SU-DHL-6 (cell line): Measurements from ENCODE around the gene RAB9A.

Source experiments
- H2AFZ ChIP-seq: fragments of 200-600 bp; sonication (generic); 2 replicates; pipeline ENCODE4 v1.6.1; 2014; ENCODE audit warnings: low read depth, mild to moderate bottlenecking, moderate library complexity, mixed read lengths, antibody characterized with exemption, low read length; ENCODE audit not compliant: severe bottlenecking
- H3F3A ChIP-seq: fragments of 200-600 bp; shearing (Covaris generic); 2 replicates; pipeline ENCODE4 v1.6.0; 2016; ENCODE audit warnings: antibody characterized with exemption, mild to moderate bottlenecking; ENCODE audit not compliant: insufficient read depth
- H3K27ac ChIP-seq: fragments of 200-600 bp; sonication (generic); 2 replicates; pipeline ENCODE4 v1.5.1; 2016; ENCODE audit warnings: low read depth, mild to moderate bottlenecking, low read length, moderate library complexity, mixed read lengths
- H3K27me3 ChIP-seq: fragments of 200-600 bp; sonication (generic), shearing (Covaris generic); 2 replicates; pipeline ENCODE4 v1.6.0; 2014; ENCODE audit warnings: mild to moderate bottlenecking, low read length
- H3K36me3 ChIP-seq: fragments of 200-600 bp; sonication (generic); 2 replicates; pipeline ENCODE4 v1.6.1; 2014; ENCODE audit warnings: mild to moderate bottlenecking, low read length, mixed read lengths
- H3K4me2 ChIP-seq: fragments of 300-600, 200-600 bp; shearing (Covaris generic), sonication (generic); 2 replicates; pipeline ENCODE4 v1.6.0; 2014; ENCODE audit warnings: low read length, low read depth, mild to moderate bottlenecking; ENCODE audit not compliant: poor library complexity, severe bottlenecking
- H3K4me3 ChIP-seq: fragments of 200-600 bp; sonication (generic); 2 replicates; pipeline ENCODE4 v1.5.1; 2014; ENCODE audit warnings: antibody characterized with exemption, low read length, mild to moderate bottlenecking, mixed read lengths; ENCODE audit not compliant: insufficient read depth, poor library complexity, severe bottlenecking
- H3K79me2 ChIP-seq: fragments of 200-600 bp; sonication (generic); 2 replicates; pipeline ENCODE4 v1.6.1; 2014; ENCODE audit warnings: mild to moderate bottlenecking, low read length, moderate library complexity; ENCODE audit not compliant: insufficient read depth
- H3K9ac ChIP-seq: fragments of 200-600 bp; sonication (generic); 2 replicates; pipeline ENCODE4 v1.7.0; 2014; ENCODE audit warnings: mild to moderate bottlenecking, low read length
- H3K9me2 ChIP-seq: fragments of 200-600 bp; sonication (generic); replicated peaks from 2 replicates; pipeline ENCODE4 v1.6.1; 2014; ENCODE audit warnings: low read length; ENCODE audit not compliant: insufficient read depth
- H3K9me3 ChIP-seq: fragments of 200-600 bp; sonication (generic); 2 replicates; pipeline ENCODE4 v1.6.1; 2014; ENCODE audit warnings: low read length, mixed read lengths; ENCODE audit not compliant: insufficient read depth
- H4K20me1 ChIP-seq: fragments of 200-600 bp; sonication (generic); 2 replicates; pipeline ENCODE4 v1.6.1; 2014; ENCODE audit warnings: low read depth, mild to moderate bottlenecking, antibody characterized with exemption, low read length, moderate library complexity, mixed read lengths
- EZH2phosphoT487 ChIP-seq: fragments of 200-600 bp; sonication (generic), shearing (Covaris generic); conservative IDR thresholded peaks from 2 replicates; pipeline ENCODE4 v1.6.1; 2018; ENCODE audit warnings: mild to moderate bottlenecking, antibody characterized with exemption, low read length, moderate library complexity, mixed read lengths
- TF ChIP-seq, protein P1 (sequence below): fragments of 200-600 bp; sonication (generic); IDR thresholded peaks from one replicate; pipeline ENCODE4 v1.5.1; 2017; ENCODE audit warnings: antibody characterized with exemption, mild to moderate bottlenecking, low read length, moderate library complexity; ENCODE audit not compliant: insufficient read depth, poor library complexity, severe bottlenecking

Gene RAB9A

DNA sequence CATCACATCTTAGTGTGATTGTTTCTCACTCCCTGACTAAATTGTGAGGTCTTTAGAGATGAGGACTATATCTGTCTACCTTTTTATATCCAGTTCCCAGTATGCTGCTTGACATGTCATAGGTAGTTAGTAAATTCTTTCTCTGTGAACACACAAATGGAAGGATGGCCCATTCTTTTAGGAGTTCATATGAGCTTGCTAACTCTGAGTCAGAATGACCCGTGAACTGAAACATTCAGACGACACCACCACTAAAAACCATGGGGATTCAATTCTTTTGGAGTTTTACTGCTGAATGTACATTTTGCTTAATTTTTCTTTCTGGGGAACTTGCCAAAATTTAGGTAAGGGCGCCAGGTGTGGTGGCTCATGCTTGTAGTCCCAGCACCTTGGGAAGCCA, 59.6 kb downstream of the RAB9A start:
- Histone ChIP-seq H3K9me2 (no peaks in the 10 kb centered on the region), H3K36me3 (peaks cover 7% of the 10 kb centered on the region; the same call in 1 of the 2 replicates), H3K9ac (no peak overlapping the region), H3F3A (no peaks in the 10 kb centered on the region), H4K20me1 (no peaks in the 10 kb centered on the region), H3K27me3 (no peaks in the 10 kb centered on the region), H2AFZ (no peak overlapping the region), H3K4me3 (no peak overlapping the region), H3K79me2 (no peaks in the 10 kb centered on the region), H3K27ac (no peak overlapping the region), H3K9me3 (no peaks in the 10 kb centered on the region), H3K4me2 (no peak overlapping the region)
- TF ChIP-seq, protein P1, sequence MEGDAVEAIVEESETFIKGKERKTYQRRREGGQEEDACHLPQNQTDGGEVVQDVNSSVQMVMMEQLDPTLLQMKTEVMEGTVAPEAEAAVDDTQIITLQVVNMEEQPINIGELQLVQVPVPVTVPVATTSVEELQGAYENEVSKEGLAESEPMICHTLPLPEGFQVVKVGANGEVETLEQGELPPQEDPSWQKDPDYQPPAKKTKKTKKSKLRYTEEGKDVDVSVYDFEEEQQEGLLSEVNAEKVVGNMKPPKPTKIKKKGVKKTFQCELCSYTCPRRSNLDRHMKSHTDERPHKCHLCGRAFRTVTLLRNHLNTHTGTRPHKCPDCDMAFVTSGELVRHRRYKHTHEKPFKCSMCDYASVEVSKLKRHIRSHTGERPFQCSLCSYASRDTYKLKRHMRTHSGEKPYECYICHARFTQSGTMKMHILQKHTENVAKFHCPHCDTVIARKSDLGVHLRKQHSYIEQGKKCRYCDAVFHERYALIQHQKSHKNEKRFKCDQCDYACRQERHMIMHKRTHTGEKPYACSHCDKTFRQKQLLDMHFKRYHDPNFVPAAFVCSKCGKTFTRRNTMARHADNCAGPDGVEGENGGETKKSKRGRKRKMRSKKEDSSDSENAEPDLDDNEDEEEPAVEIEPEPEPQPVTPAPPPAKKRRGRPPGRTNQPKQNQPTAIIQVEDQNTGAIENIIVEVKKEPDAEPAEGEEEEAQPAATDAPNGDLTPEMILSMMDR: no peak
- TF ChIP-seq EZH2phosphoT487: no peak

DNA sequence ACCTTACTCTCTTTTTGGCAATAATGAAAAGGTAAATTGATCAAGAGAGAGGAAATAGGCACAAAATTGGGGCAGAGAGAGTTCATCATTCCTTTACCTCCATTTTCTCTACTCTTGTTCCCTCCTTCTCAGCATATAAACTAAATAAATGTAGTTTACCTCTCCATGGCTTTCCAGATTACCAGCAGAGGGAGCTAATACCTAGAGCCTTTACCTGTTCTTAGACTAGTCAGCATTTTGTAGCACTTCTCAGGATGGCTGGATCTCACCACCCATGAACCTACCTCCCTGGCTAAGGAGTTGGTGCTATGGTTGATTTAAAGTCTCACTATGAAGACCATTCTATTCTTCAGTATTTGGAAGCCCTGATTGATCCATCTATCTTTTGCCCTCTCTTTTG, 61.3 kb downstream of the RAB9A start:
- Histone ChIP-seq H3K36me3 (peaks cover 7% of the 10 kb centered on the region; the same call in 1 of the 2 replicates), H3F3A (no peaks in the 10 kb centered on the region), H3K79me2 (no peaks in the 10 kb centered on the region), H3K9ac (no peak overlapping the region), H2AFZ (no peak overlapping the region), H4K20me1 (no peaks in the 10 kb centered on the region), H3K27me3 (no peaks in the 10 kb centered on the region), H3K9me3 (no peaks in the 10 kb centered on the region), H3K27ac (no peak overlapping the region), H3K4me3 (no peak overlapping the region), H3K9me2 (no peaks in the 10 kb centered on the region), H3K4me2 (no peak overlapping the region)
- TF ChIP-seq EZH2phosphoT487: no peak
- TF ChIP-seq, protein P1: peak; percentile 28

DNA sequence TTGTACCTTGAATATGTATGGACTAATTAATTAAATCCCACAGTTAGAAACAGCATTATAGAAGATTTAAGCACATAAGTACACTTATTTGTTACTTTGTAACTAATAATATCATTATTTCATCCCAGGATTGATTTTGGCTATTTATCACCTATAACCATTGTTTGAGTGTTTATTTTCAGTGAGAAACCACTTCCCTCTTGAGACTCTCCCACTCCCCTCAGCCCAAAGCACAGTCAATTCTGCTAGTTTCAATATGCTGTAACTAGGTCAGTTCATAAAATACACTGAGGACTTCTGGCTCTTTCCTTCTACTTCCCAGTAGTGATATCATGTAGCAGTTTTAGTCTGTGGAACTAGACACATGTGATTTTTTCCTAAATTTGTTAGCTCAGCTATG, 61.9 kb downstream of the RAB9A start:
- Histone ChIP-seq H3K27ac (no peak overlapping the region), H3K27me3 (no peaks in the 10 kb centered on the region), H4K20me1 (no peaks in the 10 kb centered on the region), H3K4me3 (no peak overlapping the region), H3F3A (no peaks in the 10 kb centered on the region), H3K9me3 (no peaks in the 10 kb centered on the region), H3K9ac (no peak overlapping the region), H3K36me3 (peaks cover 7% of the 10 kb centered on the region; the same call in 1 of the 2 replicates), H3K9me2 (no peaks in the 10 kb centered on the region), H3K79me2 (no peaks in the 10 kb centered on the region), H3K4me2 (no peak overlapping the region), H2AFZ (no peak overlapping the region)
- no peak for TF ChIP-seq EZH2phosphoT487
- TF ChIP-seq, protein P1: no peak
